Endothelial cell of umbilical vein (primary cell): ENCODE results near the gene NUBPL. TPM values are rescaled to one million over a fixed set of nuclear protein-coding genes. Genes with fewer than 3 reads are reported as not detected.

Experiments
- BruUV-seq: library from RNA; stranded (reverse); fragments of 400-500 nt; replicated peaks from 2 replicates; lab custom pipeline; 2021; lab: Mats Ljungman, UMichigan
- CTCF ChIA-PET: fragments of 300-600, 350-600 bp; sonication (Branson Sonifier 250); formaldehyde crosslinking; loops from one replicate; lab custom pipeline; 2021; ENCODE audit warnings: antibody characterized with exemption, inconsistent platforms; lab: Charles Lee
- POLR2A ChIA-PET: fragments of 300-600, 350-600 bp; sonication (Branson Sonifier 250); formaldehyde crosslinking; loops from one replicate; lab custom pipeline; 2021; ENCODE audit warnings: antibody characterized with exemption, inconsistent platforms; lab: Charles Lee
- DNase-seq: peaks from one replicate; pipeline ENCODE4 v3.0.0-alpha.2; 2011; ENCODE audit warnings: low read depth, low spot score
- FAIRE-seq: peaks from 2 replicates; lab custom pipeline; 2011; peaks lifted over from hg19 to GRCh38; lab: Jason Lieb, UNC
- H2AFZ ChIP-seq: 2 replicates; pipeline ENCODE4 v1.6.0; 2012; ENCODE audit warnings: low read depth, low read length, control low read depth, inconsistent platforms
- H3K27ac ChIP-seq: 2 replicates; pipeline ENCODE4 v1.5.1; 2011; ENCODE audit warnings: low read depth, mild to moderate bottlenecking, control low read depth, low read length, moderate library complexity; ENCODE audit not compliant: insufficient read depth
- H3K27me3 ChIP-seq, 2 experiments: 2 replicates each; pipeline versions ENCODE4 v1.6.0 to v1.6.1; 2011; ENCODE audit warnings: low read length in 2 of 2, mixed read lengths in 1 of 2; ENCODE audit not compliant: control insufficient read depth in 2 of 2, insufficient read depth in 2 of 2
- H3K36me3 ChIP-seq, 2 experiments: 2 replicates in 1 of 2; 3 replicates in 1 of 2; pipeline ENCODE4 v1.5.1; 2011; ENCODE audit warnings: low read length in 2 of 2, mild to moderate bottlenecking in 1 of 2, moderate library complexity in 1 of 2; ENCODE audit not compliant: control insufficient read depth in 2 of 2, insufficient read depth in 2 of 2; ENCODE audit errors: extremely low read depth in 1 of 2
- H3K4me1 ChIP-seq: 3 replicates; pipeline ENCODE4 v1.5.1; 2011; ENCODE audit warnings: mild to moderate bottlenecking, low read length; ENCODE audit not compliant: control insufficient read depth, insufficient read depth; ENCODE audit errors: extremely low read depth
- H3K4me2 ChIP-seq: 2 replicates; pipeline ENCODE4 v1.6.1; 2011; ENCODE audit warnings: low read length, control low read depth, mixed read lengths; ENCODE audit not compliant: insufficient read depth
- H3K4me3 ChIP-seq, 3 experiments: fragments of 200-600 bp in 1 of 3; sonication (generic), shearing (Covaris generic) in 1 of 3; replicated peaks in 1 of 3; 2 replicates each; pipeline ENCODE4 v1.5.1; 2011 to 2016; ENCODE audit warnings: control low read depth in 3 of 3, low read length in 3 of 3, mild to moderate bottlenecking in 2 of 3, inconsistent platforms in 1 of 3, low read depth in 1 of 3, moderate library complexity in 1 of 3; ENCODE audit not compliant: insufficient read depth in 1 of 3
- H3K79me2 ChIP-seq: 2 replicates; pipeline ENCODE4 v1.6.0; 2012; ENCODE audit warnings: low read length, inconsistent platforms; ENCODE audit not compliant: control insufficient read depth, insufficient read depth
- H3K9ac ChIP-seq: replicated peaks from 2 replicates; pipeline ENCODE3; 2011; ENCODE audit warnings: low read length, control low read depth; ENCODE audit not compliant: insufficient read depth; ENCODE audit errors: extremely low read depth
- H3K9me1 ChIP-seq: replicated peaks from 3 replicates; pipeline ENCODE4 v1.6.0; 2011; ENCODE audit warnings: mild to moderate bottlenecking, low read length; ENCODE audit not compliant: control insufficient read depth, insufficient read depth; ENCODE audit errors: extremely low read depth
- H3K9me3 ChIP-seq: replicated peaks from 2 replicates; pipeline ENCODE4 v1.5.1; 2012; ENCODE audit warnings: low read length, inconsistent platforms; ENCODE audit not compliant: control insufficient read depth, insufficient read depth
- H4K20me1 ChIP-seq: replicated peaks from 2 replicates; pipeline ENCODE3; 2011; ENCODE audit warnings: mild to moderate bottlenecking, low read length; ENCODE audit not compliant: control insufficient read depth, insufficient read depth; ENCODE audit errors: extremely low read depth
- EZH2 ChIP-seq: IDR thresholded peaks from 2 replicates; pipeline ENCODE4 v1.6.1; 2012; ENCODE audit warnings: borderline replicate concordance, low read depth, mild to moderate bottlenecking, moderate library complexity, low read length, inconsistent platforms; ENCODE audit not compliant: severe bottlenecking
- FOS ChIP-seq: IDR thresholded peaks from 2 replicates; pipeline ENCODE4 v1.6.1; 2011; ENCODE audit warnings: mild to moderate bottlenecking, low read length, moderate library complexity, borderline replicate concordance; ENCODE audit not compliant: insufficient read depth
- GATA2 ChIP-seq: IDR thresholded peaks from 2 replicates; pipeline ENCODE4 v1.7.0; 2011; ENCODE audit warnings: low read depth, mild to moderate bottlenecking, moderate library complexity, mixed read lengths, low read length; ENCODE audit not compliant: insufficient read length, insufficient read depth
- JUN ChIP-seq: IDR thresholded peaks from 2 replicates; pipeline ENCODE4 v1.6.1; 2011; ENCODE audit warnings: borderline replicate concordance, low read depth; ENCODE audit not compliant: insufficient read length, insufficient read depth
- MYC ChIP-seq: IDR thresholded peaks from one replicate; pipeline ENCODE4 v1.6.1; 2011; ENCODE audit warnings: mild to moderate bottlenecking, low read depth, low read length
- POLR2A ChIP-seq: IDR thresholded peaks from 2 replicates; pipeline ENCODE4 v1.6.1; 2012; ENCODE audit warnings: low read depth, mild to moderate bottlenecking, control low read depth, low read length
- POLR2AphosphoS5 ChIP-seq: IDR thresholded peaks from 2 replicates; pipeline ENCODE4 v1.6.1; 2012; ENCODE audit warnings: low read depth, mild to moderate bottlenecking, control low read depth, low read length, moderate library complexity; ENCODE audit not compliant: insufficient read depth
- dilution Hi-C: fragments of 300-500 bp; cut with MboI; formaldehyde crosslinking; loops from one replicate; pipeline ENCODE4 v1.15.0; 2019; ENCODE audit warnings: low sequenced_read_pairs; ENCODE audit not compliant: extremely low pct_ligation_motif_present
- intact Hi-C: fragments of 100-400 bp; cut with micrococcal nuclease; formaldehyde crosslinking; loops from one replicate; pipeline ENCODE4 v1.10.0; 2022
- polyA plus RNA-seq, 4 experiments: library from polyadenylated mRNA; depleted of rRNA in 3 of 4; stranded (reverse) in 3 of 4; unstranded in 1 of 4; fragments of >200 nt; gene quantifications; 2 replicates each; pipeline versions ENCODE4 v1.2.1 to v1.2.3, GENCODE V29; 2011 to 2012; ENCODE audit warnings: missing spikeins in 1 of 4
- total RNA-seq: library from RNA; stranded (reverse); gene quantifications from 2 replicates; pipeline ENCODE4 v1.2.3, GENCODE V29; 2021
- TF ChIP-seq, protein P1 (sequence below): IDR thresholded peaks from 2 replicates; pipeline ENCODE4 v1.6.1; 2011; ENCODE audit not compliant: insufficient read depth, insufficient read length
- TF ChIP-seq, protein P2 (sequence below), 2 donors: IDR thresholded peaks; 1 replicate in 1 of 2; 2 replicates in 1 of 2; pipeline ENCODE4 v1.5.1; 2011; ENCODE audit warnings: low read length in 2 of 2, mild to moderate bottlenecking in 2 of 2, moderate library complexity in 2 of 2, control low read depth in 1 of 2, inconsistent platforms in 1 of 2, low read depth in 1 of 2; ENCODE audit not compliant: insufficient read depth in 1 of 2; ENCODE audit errors: extremely low read depth in 1 of 2

The NUBPL gene
- total and polyA plus RNA-seq, 2 donors (not counting 3 experiments of a cell fraction or from before 2014, with no cell fraction given), result 2.1 to 12.3 TPM

DNA sequence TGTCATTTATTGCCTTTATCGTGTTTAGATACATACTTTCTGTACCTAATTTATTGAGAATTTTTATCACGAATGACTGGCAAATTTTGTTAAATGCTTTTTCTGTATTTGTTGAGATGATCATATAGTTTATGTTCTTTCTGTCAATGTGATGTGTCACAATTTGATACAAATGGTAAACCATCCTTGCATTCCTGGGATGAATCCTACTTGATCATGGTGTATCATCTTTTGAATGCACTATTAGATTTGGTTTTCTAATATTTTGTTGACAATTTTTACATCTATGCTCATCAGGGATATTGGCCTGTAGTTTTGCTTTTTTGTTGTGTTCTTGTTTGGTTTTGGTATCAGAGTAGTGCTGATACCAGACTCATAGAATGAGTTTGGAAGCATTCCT is 185.1 kb downstream of the NUBPL start:
- H3K9me3 ChIP-seq, result no peaks in the 10 kb centered on the region
- H3K4me1 ChIP-seq, result no peaks in the 10 kb centered on the region
- DNase-seq, result no peak
- TF ChIP-seq MYC (no peak), FOS (no peak), GATA2 (no peak), POLR2AphosphoS5 (no peak), JUN (no peak), EZH2 (no peak), POLR2A (no peak)
- TF ChIP-seq, protein P1, sequence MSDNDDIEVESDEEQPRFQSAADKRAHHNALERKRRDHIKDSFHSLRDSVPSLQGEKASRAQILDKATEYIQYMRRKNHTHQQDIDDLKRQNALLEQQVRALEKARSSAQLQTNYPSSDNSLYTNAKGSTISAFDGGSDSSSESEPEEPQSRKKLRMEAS, result no peak
- TF ChIP-seq, protein P2, sequence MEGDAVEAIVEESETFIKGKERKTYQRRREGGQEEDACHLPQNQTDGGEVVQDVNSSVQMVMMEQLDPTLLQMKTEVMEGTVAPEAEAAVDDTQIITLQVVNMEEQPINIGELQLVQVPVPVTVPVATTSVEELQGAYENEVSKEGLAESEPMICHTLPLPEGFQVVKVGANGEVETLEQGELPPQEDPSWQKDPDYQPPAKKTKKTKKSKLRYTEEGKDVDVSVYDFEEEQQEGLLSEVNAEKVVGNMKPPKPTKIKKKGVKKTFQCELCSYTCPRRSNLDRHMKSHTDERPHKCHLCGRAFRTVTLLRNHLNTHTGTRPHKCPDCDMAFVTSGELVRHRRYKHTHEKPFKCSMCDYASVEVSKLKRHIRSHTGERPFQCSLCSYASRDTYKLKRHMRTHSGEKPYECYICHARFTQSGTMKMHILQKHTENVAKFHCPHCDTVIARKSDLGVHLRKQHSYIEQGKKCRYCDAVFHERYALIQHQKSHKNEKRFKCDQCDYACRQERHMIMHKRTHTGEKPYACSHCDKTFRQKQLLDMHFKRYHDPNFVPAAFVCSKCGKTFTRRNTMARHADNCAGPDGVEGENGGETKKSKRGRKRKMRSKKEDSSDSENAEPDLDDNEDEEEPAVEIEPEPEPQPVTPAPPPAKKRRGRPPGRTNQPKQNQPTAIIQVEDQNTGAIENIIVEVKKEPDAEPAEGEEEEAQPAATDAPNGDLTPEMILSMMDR (IDR thresholded peaks at IDR 0.05; ENCODE audit: extremely low read depth in 1 of 2, insufficient read depth in 1 of 2, low read depth in 1 of 2, low read length in 2 of 2), result no peak
- intact Hi-C loops, result no loop called here
- no peak for FAIRE-seq
- no peaks in the 10 kb centered on the region for H3K27me3 ChIP-seq
- no peak overlapping the region for H3K4me2 ChIP-seq
- dilution Hi-C loops, result no loop called here
- ChIA-PET POLR2A (no interaction called here), CTCF (interaction anchor here (0.7 kb wide), 1 partner anchor 7 kb away, joined by 3 read pairs; no protein-coding TSS in a partner anchor)
- H3K79me2 ChIP-seq, result no peaks in the 10 kb centered on the region
- BruUV-seq, result no TSS peak
- no peak overlapping the region for H3K9ac ChIP-seq
- no peak overlapping the region for H2AFZ ChIP-seq
- H4K20me1 ChIP-seq, result no peaks in the 10 kb centered on the region
- no peak overlapping the region for H3K27ac ChIP-seq
- H3K36me3 ChIP-seq, result no peaks in the 10 kb centered on the region
- no peaks in the 10 kb centered on the region for H3K9me1 ChIP-seq
- H3K4me3 ChIP-seq, result no peak overlapping the region
